H1 (cell line): ENCODE data around the gene NIFK. TPM values are rescaled to one million over a fixed set of nuclear protein-coding genes. Genes with fewer than 3 reads are reported as not detected.

ENCODE experiments used
- CTCF ChIA-PET: fragments of 300-600 bp; sonication (Branson Sonifier 250); formaldehyde crosslinking; loops from one replicate; lab custom pipeline; 2021; ENCODE audit not compliant: partially characterized antibody; lab: Charles Lee
- POLR2A ChIA-PET: fragments of 300-600 bp; sonication (Branson Sonifier 250); formaldehyde crosslinking; loops from one replicate; lab custom pipeline; 2021; ENCODE audit warnings: inconsistent platforms; ENCODE audit not compliant: partially characterized antibody; lab: Charles Lee
- DNase-seq, 2 experiments: peaks; one replicate each; pipeline versions ENCODE4 v3.0.0 to v3.0.0-alpha.2; 2010 to 2022; ENCODE audit warnings: low spot score in 2 of 2, low read depth in 1 of 2, mixed read lengths in 1 of 2
- FAIRE-seq: peaks from 2 replicates; lab custom pipeline; 2011; peaks lifted over from hg19 to GRCh38; lab: Jason Lieb, UNC
- H2AFZ ChIP-seq: 2 replicates; pipeline ENCODE4 v1.8.1; 2012; ENCODE audit warnings: low read length, inconsistent platforms
- H2AK5ac ChIP-seq: 2 replicates; pipeline ENCODE4 v1.6.1; 2013; ENCODE audit warnings: low read depth, low read length
- H2BK120ac ChIP-seq: replicated peaks from 2 replicates; pipeline ENCODE3; 2013; ENCODE audit warnings: low read depth, low read length, inconsistent platforms
- H2BK12ac ChIP-seq: 2 replicates; pipeline ENCODE4 v1.6.1; 2013; ENCODE audit warnings: low read depth, low read length
- H2BK15ac ChIP-seq: 2 replicates; pipeline ENCODE4 v1.6.1; 2013; ENCODE audit warnings: low read length
- H2BK20ac ChIP-seq: 2 replicates; pipeline ENCODE4 v1.6.1; 2013; ENCODE audit warnings: low read length
- H2BK5ac ChIP-seq: 2 replicates; pipeline ENCODE4 v1.6.1; 2013; ENCODE audit warnings: low read depth, low read length
- H3K14ac ChIP-seq: 2 replicates; pipeline ENCODE4 v1.6.1; 2013; ENCODE audit warnings: inconsistent platforms; ENCODE audit not compliant: insufficient read length
- H3K18ac ChIP-seq: 2 replicates; pipeline ENCODE4 v1.6.1; 2013; ENCODE audit warnings: low read length; ENCODE audit errors: extremely low read depth
- H3K23ac ChIP-seq: 2 replicates; pipeline ENCODE4 v1.6.1; 2013; ENCODE audit warnings: inconsistent platforms; ENCODE audit not compliant: insufficient read length
- H3K23me2 ChIP-seq: 2 replicates; pipeline ENCODE4 v1.6.1; 2013; ENCODE audit warnings: low read depth, low read length
- H3K27ac ChIP-seq: 2 replicates; pipeline ENCODE4 v1.6.1; 2011; ENCODE audit warnings: low read depth, low read length, inconsistent platforms
- H3K27me3 ChIP-seq, 4 experiments: replicated peaks in 1 of 4; 1 replicate in 1 of 4; 2 replicates in 3 of 4; pipeline versions ENCODE4 v1.6.1 to v1.8.1; 2011 to 2013; ENCODE audit warnings: low read length in 3 of 4, mild to moderate bottlenecking in 3 of 4, inconsistent platforms in 2 of 4, mixed read lengths in 2 of 4, moderate library complexity in 1 of 4; ENCODE audit not compliant: control insufficient read depth in 3 of 4, insufficient read depth in 3 of 4; ENCODE audit errors: extremely low read depth in 1 of 4
- H3K36me3 ChIP-seq, 4 experiments: 2 replicates each; pipeline versions ENCODE4 v1.6.1 to v1.8.1; 2011 to 2013; ENCODE audit warnings: mild to moderate bottlenecking in 4 of 4, low read length in 3 of 4, moderate library complexity in 2 of 4, control low read depth in 1 of 4, inconsistent platforms in 1 of 4; ENCODE audit not compliant: insufficient read depth in 4 of 4, control insufficient read depth in 2 of 4
- H3K4ac ChIP-seq: replicated peaks from 2 replicates; pipeline ENCODE3; 2013; ENCODE audit warnings: low read length, low read depth, mixed read lengths, inconsistent platforms; ENCODE audit not compliant: insufficient read length
- H3K4me1 ChIP-seq, 4 experiments: replicated peaks in 1 of 4; 1 replicate in 1 of 4; 2 replicates in 3 of 4; pipeline versions ENCODE4 v1.6.1 to v1.8.1; 2011 to 2013; ENCODE audit warnings: low read length in 3 of 4, inconsistent platforms in 2 of 4, mixed read lengths in 1 of 4; ENCODE audit not compliant: insufficient read depth in 4 of 4, control insufficient read depth in 3 of 4
- H3K4me2 ChIP-seq, 2 experiments: 2 replicates each; pipeline versions ENCODE4 v1.6.1 to v1.8.1; 2011 to 2013; ENCODE audit warnings: low read depth in 2 of 2, low read length in 2 of 2, control low read depth in 1 of 2, inconsistent platforms in 1 of 2, mild to moderate bottlenecking in 1 of 2; ENCODE audit not compliant: insufficient read depth in 1 of 2
- H3K4me3 ChIP-seq, 4 experiments: fragments of 200-600, 300-600 bp in 1 of 4; sonication (generic), shearing (Covaris generic), sonication (Bioruptor Twin) in 1 of 4; 2 replicates each; pipeline versions ENCODE4 v1.5.1 to v1.8.1; 2011 to 2016; ENCODE audit warnings: low read length in 4 of 4, low read depth in 3 of 4, control low read depth in 2 of 4, inconsistent platforms in 2 of 4, mild to moderate bottlenecking in 2 of 4, mixed read lengths in 1 of 4, moderate library complexity in 1 of 4; ENCODE audit not compliant: insufficient read depth in 2 of 4; ENCODE audit errors: extremely low read depth in 1 of 4
- H3K56ac ChIP-seq: replicated peaks from 2 replicates; pipeline ENCODE3; 2013; ENCODE audit warnings: low read depth, mild to moderate bottlenecking, mixed read lengths, low read length, inconsistent platforms; ENCODE audit not compliant: insufficient read length
- H3K79me1 ChIP-seq: 2 replicates; pipeline ENCODE4 v1.6.1; 2013; ENCODE audit warnings: low read depth, low read length, control low read depth
- H3K79me2 ChIP-seq, 2 experiments: 2 replicates each; pipeline versions ENCODE4 v1.6.1 to v1.8.1; 2012 to 2013; ENCODE audit warnings: low read length in 2 of 2, mild to moderate bottlenecking in 2 of 2, inconsistent platforms in 1 of 2; ENCODE audit not compliant: insufficient read depth in 2 of 2, control insufficient read depth in 1 of 2
- H3K9ac ChIP-seq, 4 experiments: replicated peaks in 1 of 4; 1 replicate in 1 of 4; 2 replicates in 3 of 4; pipeline versions ENCODE4 v1.6.1 to v1.8.1; 2011 to 2013; ENCODE audit warnings: low read depth in 3 of 4, low read length in 3 of 4, control low read depth in 2 of 4, mild to moderate bottlenecking in 2 of 4, moderate library complexity in 2 of 4, inconsistent platforms in 1 of 4; ENCODE audit errors: extremely low read depth in 1 of 4
- H3K9me3 ChIP-seq, 2 experiments: 2 replicates each; pipeline versions ENCODE4 v1.6.1 to v1.8.1; 2012 to 2013; ENCODE audit warnings: mild to moderate bottlenecking in 2 of 2, moderate library complexity in 2 of 2, control low read depth in 1 of 2, inconsistent platforms in 1 of 2, low read depth in 1 of 2, low read length in 1 of 2, mixed read lengths in 1 of 2; ENCODE audit not compliant: insufficient read depth in 2 of 2
- H4K20me1 ChIP-seq, 2 experiments: replicated peaks in 1 of 2; 2 replicates each; pipeline versions ENCODE3 to v1.8.1; 2011 to 2013; ENCODE audit warnings: inconsistent platforms in 2 of 2, low read length in 2 of 2, mild to moderate bottlenecking in 1 of 2; ENCODE audit not compliant: insufficient read depth in 2 of 2, control insufficient read depth in 1 of 2
- H4K5ac ChIP-seq: 2 replicates; pipeline ENCODE4 v1.6.1; 2013; ENCODE audit warnings: low read length, low read depth, mixed read lengths, inconsistent platforms; ENCODE audit not compliant: insufficient read length
- H4K8ac ChIP-seq: 2 replicates; pipeline ENCODE4 v1.8.0; 2013; ENCODE audit warnings: mild to moderate bottlenecking, moderate library complexity, low read length, inconsistent platforms; ENCODE audit not compliant: insufficient read depth; ENCODE audit errors: extremely low read depth
- H4K91ac ChIP-seq: replicated peaks from 2 replicates; pipeline ENCODE3; 2013; ENCODE audit warnings: low read length, mixed read lengths, inconsistent platforms; ENCODE audit not compliant: insufficient read length
- BCL11A ChIP-seq, 2 experiments: IDR thresholded peaks; one replicate each; pipeline ENCODE4 v1.6.1; 2011; ENCODE audit warnings: low read depth in 2 of 2, low read length in 2 of 2, mild to moderate bottlenecking in 2 of 2
- EGR1 ChIP-seq: IDR thresholded peaks from 2 replicates; pipeline ENCODE4 v1.6.1; 2011; ENCODE audit warnings: low read depth, low read length, borderline replicate concordance
- PHF8 ChIP-seq: fragments of 200-600 bp; sonication (generic); conservative IDR thresholded peaks from 2 replicates; pipeline ENCODE4 v1.7.1; 2012; ENCODE audit warnings: low read depth, mild to moderate bottlenecking, inconsistent platforms, low read length, moderate library complexity
- TAF7 ChIP-seq: optimal IDR thresholded peaks from 2 replicates; pipeline ENCODE3; 2011; ENCODE audit warnings: low read depth, mild to moderate bottlenecking, inconsistent platforms, low read length, moderate library complexity, borderline replicate concordance
- WGBS, 2 experiments: shearing (Covaris generic) in 1 of 2; methylation state at CpG; one replicate each; pipeline versions ENCODE4 v1.1.6 to v1.1.7; 2013 to 2015; ENCODE audit warnings: low lambda C conversion rate in 2 of 2, mixed read lengths in 2 of 2, inconsistent platforms in 1 of 2, low coverage in 1 of 2, missing lambda C conversion rate in 1 of 2; ENCODE audit not compliant: insufficient replicate concordance in 2 of 2, insufficient coverage in 1 of 2, insufficient read length in 1 of 2; ENCODE audit errors: extremely low coverage in 1 of 2, missing lambda C conversion rate in 1 of 2; 5-methylcytosine and 5-hydroxymethylcytosine counted together
- polyA plus RNA-seq, 7 experiments: library from polyadenylated mRNA; depleted of rRNA in 3 of 7; stranded (reverse) in 5 of 7; unstranded in 2 of 7; fragments of >200 nt in 5 of 7; fragments of 200-250 nt in 2 of 7; gene quantifications; 1 replicate in 5 of 7; 2 replicates in 1 of 7; 4 replicates in 1 of 7; pipeline versions ENCODE4 v1.2.1 to v1.2.3, GENCODE V29; 2011 to 2013; ENCODE audit warnings: missing spikeins in 2 of 7, mixed read lengths in 2 of 7
- total RNA-seq: library from RNA; stranded (reverse); fragmentation: NEBNext Ultra II Directional; extraction: Animal tissue kit (Norgen Biotek cat#: 25700); gene quantifications from 2 replicates; pipeline ENCODE4 v1.2.1, GENCODE V29; 2021

Gene NIFK
- total and polyA plus RNA-seq, 2 of the 8 experiments (the other 6 are each of a cell fraction or from before 2014, with no cell fraction given), result 24.4 to 117 TPM

DNA sequence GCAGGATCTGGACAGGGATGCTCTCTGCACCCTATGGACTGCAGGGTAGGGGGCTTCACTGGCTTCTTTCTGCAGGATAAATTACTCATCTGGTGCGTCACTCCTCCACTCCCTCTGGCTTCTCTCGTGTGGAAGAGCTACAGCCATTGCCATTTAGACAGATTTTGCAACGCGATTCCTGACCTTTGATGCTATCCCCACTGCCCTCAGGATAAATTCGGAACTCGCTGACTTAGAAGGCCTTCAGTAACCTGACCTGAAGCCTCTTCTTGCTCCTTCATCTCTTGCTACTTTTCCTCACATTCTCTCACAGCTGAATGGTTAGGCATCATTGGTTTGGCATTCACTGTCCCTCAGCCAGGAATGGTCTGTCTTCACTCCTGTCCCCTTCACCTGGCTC, 5.3 kb downstream of the NIFK start:
- H3K36me3 ChIP-seq, result peaks cover 24 to 74% (median 47%) of the 10 kb centered on the region in 4 experiments
- CTCF ChIA-PET, result interaction anchor here (0.6 to 1.5 kb wide), 2 partner anchors 13 to 26 kb away, joined by 5 read pairs; no protein-coding TSS in a partner anchor
- no peak overlapping the region for H3K4me3 ChIP-seq
- H2BK5ac ChIP-seq, result no peak overlapping the region
- H3K27me3 ChIP-seq, result no peaks in the 10 kb centered on the region
- no peaks in the 10 kb centered on the region for H3K79me1 ChIP-seq
- peaks cover 4% of the 10 kb centered on the region; the same call in 1 of the 2 replicates for H3K23me2 ChIP-seq
- TF ChIP-seq TAF7 (no peak), EGR1 (no peak), PHF8 (no peak), BCL11A (IDR thresholded peaks at IDR 0.05; ENCODE audit: low read depth in 2 of 2, low read length in 2 of 2) (no peak)
- TF ChIP-seq, all 59 proteins: peak for 0
- H3K18ac ChIP-seq, result no peak overlapping the region
- peaks cover 0 to 2% (median 1%) of the 10 kb centered on the region in 4 experiments; a peak in 3 of 7 replicates for H3K4me1 ChIP-seq
- H3K23ac ChIP-seq, result no peak overlapping the region
- no peak for FAIRE-seq
- peaks cover 0 to 13% of the 10 kb centered on the region in 2 experiments for H4K20me1 ChIP-seq
- H3K14ac ChIP-seq, result no peak overlapping the region
- no peak overlapping the region for H2AK5ac ChIP-seq
- POLR2A ChIA-PET, result interaction anchor here (1.1 kb wide), 1 partner anchor 9 kb away, joined by 3 read pairs; no protein-coding TSS in a partner anchor
- H2AFZ ChIP-seq, result no peak overlapping the region
- H2BK120ac ChIP-seq, result no peak overlapping the region
- H3K4ac ChIP-seq, result no peak overlapping the region
- H4K5ac ChIP-seq, result no peak overlapping the region
- H3K9ac ChIP-seq, result no peak overlapping the region
- H4K8ac ChIP-seq, result no peak overlapping the region
- H4K91ac ChIP-seq, result no peak overlapping the region
- no peak overlapping the region for H2BK15ac ChIP-seq
- no peak overlapping the region for H3K27ac ChIP-seq
- H3K4me2 ChIP-seq, result no peak overlapping the region
- H3K9me3 ChIP-seq, result no peaks in the 10 kb centered on the region
- H2BK12ac ChIP-seq, result no peak overlapping the region
- DNase-seq, result peak in 1 of 2 experiments; percentile 10
- peaks cover 10 to 26% of the 10 kb centered on the region in 2 experiments for H3K79me2 ChIP-seq
- H3K56ac ChIP-seq, result no peak overlapping the region
- WGBS, 2 experiments, result 93% methylated on average over 6 of the region's 6 CpGs; no CpG with 5 or more reads in 1 of the 2 experiments
- H2BK20ac ChIP-seq, result no peak overlapping the region
